Measurements from ENCODE around the gene RASSF1. TPM values are rescaled to one million over a fixed set of nuclear protein-coding genes. Genes with fewer than 3 reads are reported as not detected.

Gene RASSF1
- total and polyA plus RNA-seq, 2 of the 13 experiments (the other 11 are each of a cell fraction or from before 2014, with no cell fraction given): 10.2 to 27.5 TPM

GRCh38 chr3:50299638-50299928 lies 41.1 kb downstream of the RASSF1 start (continued):
- TF ChIP-seq ZNF512B (CRISPR knock-in tag; IDR thresholded peaks at IDR 0.05; ENCODE audit: borderline replicate concordance) (no peak), TSC22D2 (CRISPR knock-in tag; IDR thresholded peaks at IDR 0.05; ENCODE audit: borderline replicate concordance) (no peak), TFAP4 (IDR thresholded peaks at IDR 0.05; ENCODE audit: borderline replicate concordance, low read depth) (peak; percentile 63; the same call in 1 of the 2 replicates), FOSL1 (CRISPR knock-in tag; IDR thresholded peaks at IDR 0.05; ENCODE audit: borderline replicate concordance) (no peak), ZNF234 (CRISPR knock-in tag; conservative IDR thresholded peaks at IDR 0.05) (no peak), THAP7 (CRISPR knock-in tag; IDR thresholded peaks at IDR 0.05) (no peak), EP300 (IDR thresholded peaks at IDR 0.05; ENCODE audit: low read depth in 2 of 2, low read length in 2 of 2) (peak; percentile 24 to 55; a peak in 2 of 4 replicates), EP300 (CRISPR knock-in tag; IDR thresholded peaks at IDR 0.05; ENCODE audit: borderline replicate concordance) (no peak), PITX1 (CRISPR knock-in tag; IDR thresholded peaks at IDR 0.05) (0 out of 2 replicates have a peak, but pooled peaks have one; percentile 13), IKZF5 (CRISPR knock-in tag; IDR thresholded peaks at IDR 0.05) (no peak; the same call in 1 of the 2 replicates), ELF1 (CRISPR knock-in tag; IDR thresholded peaks at IDR 0.05) (0 out of 2 replicates have a peak, but pooled peaks have one; percentile 2), ZNF784 (CRISPR knock-in tag; IDR thresholded peaks at IDR 0.05; ENCODE audit: borderline replicate concordance) (no peak), HDAC1 (CRISPR knock-in tag; IDR thresholded peaks at IDR 0.05) (no peak), MXD3 (CRISPR knock-in tag; IDR thresholded peaks at IDR 0.05) (no peak), MIXL1 (CRISPR knock-in tag; IDR thresholded peaks at IDR 0.05) (no peak; the same call in 1 of the 2 replicates), CHD4 (IDR thresholded peaks at IDR 0.05; ENCODE audit: borderline replicate concordance, low read length) (no peak), XRCC5 (optimal IDR thresholded peaks at IDR 0.05; ENCODE audit: low read length) (peak; percentile 33), AHR (CRISPR knock-in tag; IDR thresholded peaks at IDR 0.05) (no peak), SAP130 (CRISPR knock-in tag; IDR thresholded peaks at IDR 0.05; ENCODE audit: low read depth) (peak; percentile 60), SALL1 (CRISPR knock-in tag; IDR thresholded peaks at IDR 0.05) (peak; percentile 33), ZBTB34 (CRISPR knock-in tag; IDR thresholded peaks at IDR 0.05) (peak; percentile 77; the same call in 1 of the 2 replicates), ZNF253 (CRISPR knock-in tag; IDR thresholded peaks at IDR 0.05; ENCODE audit: borderline replicate concordance) (no peak), TBP (CRISPR knock-in tag; IDR thresholded peaks at IDR 0.05) (0 out of 2 replicates have a peak, but pooled peaks have one; percentile 69)
